ENCODE data around the gene KIAA1328. TPM values are rescaled to one million over a fixed set of nuclear protein-coding genes. Genes with fewer than 3 reads are reported as not detected.

The KIAA1328 gene
- total RNA-seq, 6 experiments from 2014 or later = 2.0 to 4.5 (median 2.9) TPM

DNA sequence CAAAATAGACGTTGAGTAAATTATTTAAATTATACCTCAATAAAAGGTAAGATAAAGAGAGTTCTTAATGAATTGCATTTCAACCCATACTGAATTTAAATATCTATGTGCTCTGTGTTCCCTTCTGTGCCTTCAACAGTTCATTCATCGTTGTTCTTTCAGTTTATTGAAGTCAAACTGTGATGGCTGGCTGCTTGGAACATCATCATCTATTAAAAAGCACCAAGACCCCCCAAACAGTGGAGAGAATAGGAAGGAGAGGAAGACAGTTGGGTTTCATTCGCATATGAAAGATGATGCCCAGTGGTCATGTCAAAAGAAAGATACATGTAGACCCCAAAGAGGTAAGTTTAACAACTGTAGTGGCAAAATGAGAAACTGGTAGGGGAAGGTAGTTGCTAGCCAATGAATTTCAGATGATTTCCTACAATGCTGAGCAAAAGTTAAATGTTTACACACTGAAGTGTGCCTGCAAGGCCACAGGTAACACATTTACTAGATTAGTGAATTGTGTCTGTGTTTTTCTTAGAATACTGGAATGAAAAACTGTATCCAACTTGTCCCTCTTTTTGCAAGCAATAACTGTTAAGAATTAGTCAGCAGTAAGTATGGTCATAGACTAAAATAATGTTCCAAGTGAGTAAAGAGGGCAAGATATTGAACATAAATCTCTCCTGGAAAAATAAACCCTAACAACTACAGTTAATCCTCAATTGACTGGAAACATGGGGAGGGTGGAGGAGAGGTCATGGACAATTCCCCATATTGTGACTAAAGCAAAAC, 331.3 kb downstream of the KIAA1328 start:
- no peaks in the 10 kb centered on the region for H3K27me3 ChIP-seq
- DNase-seq (no peak), ATAC-seq (peak; percentile 66 to 93 (median 69))
- TF ChIP-seq, protein P1, sequence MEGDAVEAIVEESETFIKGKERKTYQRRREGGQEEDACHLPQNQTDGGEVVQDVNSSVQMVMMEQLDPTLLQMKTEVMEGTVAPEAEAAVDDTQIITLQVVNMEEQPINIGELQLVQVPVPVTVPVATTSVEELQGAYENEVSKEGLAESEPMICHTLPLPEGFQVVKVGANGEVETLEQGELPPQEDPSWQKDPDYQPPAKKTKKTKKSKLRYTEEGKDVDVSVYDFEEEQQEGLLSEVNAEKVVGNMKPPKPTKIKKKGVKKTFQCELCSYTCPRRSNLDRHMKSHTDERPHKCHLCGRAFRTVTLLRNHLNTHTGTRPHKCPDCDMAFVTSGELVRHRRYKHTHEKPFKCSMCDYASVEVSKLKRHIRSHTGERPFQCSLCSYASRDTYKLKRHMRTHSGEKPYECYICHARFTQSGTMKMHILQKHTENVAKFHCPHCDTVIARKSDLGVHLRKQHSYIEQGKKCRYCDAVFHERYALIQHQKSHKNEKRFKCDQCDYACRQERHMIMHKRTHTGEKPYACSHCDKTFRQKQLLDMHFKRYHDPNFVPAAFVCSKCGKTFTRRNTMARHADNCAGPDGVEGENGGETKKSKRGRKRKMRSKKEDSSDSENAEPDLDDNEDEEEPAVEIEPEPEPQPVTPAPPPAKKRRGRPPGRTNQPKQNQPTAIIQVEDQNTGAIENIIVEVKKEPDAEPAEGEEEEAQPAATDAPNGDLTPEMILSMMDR (IDR thresholded peaks at IDR 0.05) = no peak
- no peak for TF ChIP-seq POLR2A (IDR thresholded peaks at IDR 0.05)
- peaks cover 0 to 19% (median 5%) of the 10 kb centered on the region in 4 donors for H3K4me1 ChIP-seq
- no peaks in the 10 kb centered on the region for H3K36me3 ChIP-seq
- intact Hi-C loops (cut with DNase I) = no loop called here
- WGBS (ENCODE audit: insufficient coverage, low coverage, low lambda C conversion rate, missing lambda C conversion rate) = 35% methylated on average over 3 of the region's 3 CpGs
- H3K4me3 ChIP-seq = no peak overlapping the region
- H3K9me3 ChIP-seq = no peaks in the 10 kb centered on the region
- H3K27ac ChIP-seq = peak overlapping the region in 1 of 3 donors; percentile 1

DNA sequence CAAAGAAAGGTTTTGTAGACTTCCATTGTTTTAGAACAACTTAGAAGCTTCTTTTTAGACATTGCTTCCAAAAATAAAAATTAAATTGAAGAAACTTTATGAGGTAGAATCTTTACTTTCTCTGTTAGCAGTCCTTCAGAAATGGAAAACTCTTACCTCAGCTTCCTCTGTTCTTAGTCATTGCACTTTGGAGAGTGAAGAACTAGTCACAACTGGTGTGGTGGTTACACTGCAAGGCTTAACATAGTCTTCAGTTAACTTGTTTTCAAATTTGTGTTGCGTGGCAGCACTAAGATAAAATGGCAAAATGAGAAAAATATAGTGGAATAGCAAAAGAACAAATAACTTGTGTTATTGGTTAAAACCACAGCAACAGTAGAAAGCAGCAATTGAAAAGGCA, 332.6 kb downstream of the KIAA1328 start:
- WGBS (ENCODE audit: insufficient coverage, low coverage, low lambda C conversion rate, missing lambda C conversion rate) = 92% methylated on average over 1 of the region's 1 CpG
- H3K36me3 ChIP-seq = no peaks in the 10 kb centered on the region
- ATAC-seq (no peak), DNase-seq (no peak)
- TF ChIP-seq, protein P1 (IDR thresholded peaks at IDR 0.05) = no peak
- no peak for TF ChIP-seq POLR2A (IDR thresholded peaks at IDR 0.05)
- intact Hi-C loops (cut with DNase I) = no loop called here
- H3K27me3 ChIP-seq = no peaks in the 10 kb centered on the region
- H3K27ac ChIP-seq = no peak overlapping the region
- peaks cover 0 to 19% (median 5%) of the 10 kb centered on the region in 4 donors for H3K4me1 ChIP-seq
- H3K4me3 ChIP-seq = no peak overlapping the region
- no peaks in the 10 kb centered on the region for H3K9me3 ChIP-seq

GRCh38 chr18:37162551-37162950, 333.6 kb downstream of the KIAA1328 start:
- Histone ChIP-seq H3K4me3 (no peak overlapping the region), H3K27me3 (no peaks in the 10 kb centered on the region), H3K9me3 (no peaks in the 10 kb centered on the region), H3K36me3 (no peaks in the 10 kb centered on the region), H3K27ac (no peak overlapping the region), H3K4me1 (peaks cover 0 to 19% (median 5%) of the 10 kb centered on the region in 4 donors)
- ATAC-seq = no peak
- WGBS (ENCODE audit: insufficient coverage, low coverage, low lambda C conversion rate, missing lambda C conversion rate) = 100% methylated on average over 1 of the region's 1 CpG
- intact Hi-C loops (cut with DNase I) = no loop called here
- no peak for DNase-seq
- TF ChIP-seq, protein P1 (IDR thresholded peaks at IDR 0.05) = no peak
- no peak for TF ChIP-seq POLR2A (IDR thresholded peaks at IDR 0.05)

- DNase-seq = no peak
- WGBS (ENCODE audit: insufficient coverage, low coverage, low lambda C conversion rate, missing lambda C conversion rate) = 79% methylated on average over 4 of the region's 4 CpGs
- Histone ChIP-seq H3K9me3 (no peaks in the 10 kb centered on the region), H3K4me3 (no peak overlapping the region), H3K27ac (no peak overlapping the region), H3K36me3 (no peaks in the 10 kb centered on the region), H3K27me3 (no peaks in the 10 kb centered on the region), H3K4me1 (peaks cover 0 to 19% (median 5%) of the 10 kb centered on the region in 4 donors)
- intact Hi-C loops (cut with DNase I) = no loop called here
- TF ChIP-seq, protein P1 (IDR thresholded peaks at IDR 0.05) = no peak
- no peak for TF ChIP-seq POLR2A (IDR thresholded peaks at IDR 0.05)
- no peak for ATAC-seq
These were observed 334.2 kb downstream of the KIAA1328 start for GRCh38 chr18:37163119-37163518.

All from right lobe of liver (tissue), 6 donors.